GM21619 (cell line): ENCODE data around the gene SLC35E1.
A peak's percentile ranks its signal among the peaks of the same experiment; 100 is the strongest.

Experiments
- ATAC-seq: cut with Tn5 transposase; IDR thresholded peaks from one replicate; pipeline ENCODE4 v1.9.1; 2021; ENCODE audit not compliant: unreplicated experiment

Gene SLC35E1

DNA sequence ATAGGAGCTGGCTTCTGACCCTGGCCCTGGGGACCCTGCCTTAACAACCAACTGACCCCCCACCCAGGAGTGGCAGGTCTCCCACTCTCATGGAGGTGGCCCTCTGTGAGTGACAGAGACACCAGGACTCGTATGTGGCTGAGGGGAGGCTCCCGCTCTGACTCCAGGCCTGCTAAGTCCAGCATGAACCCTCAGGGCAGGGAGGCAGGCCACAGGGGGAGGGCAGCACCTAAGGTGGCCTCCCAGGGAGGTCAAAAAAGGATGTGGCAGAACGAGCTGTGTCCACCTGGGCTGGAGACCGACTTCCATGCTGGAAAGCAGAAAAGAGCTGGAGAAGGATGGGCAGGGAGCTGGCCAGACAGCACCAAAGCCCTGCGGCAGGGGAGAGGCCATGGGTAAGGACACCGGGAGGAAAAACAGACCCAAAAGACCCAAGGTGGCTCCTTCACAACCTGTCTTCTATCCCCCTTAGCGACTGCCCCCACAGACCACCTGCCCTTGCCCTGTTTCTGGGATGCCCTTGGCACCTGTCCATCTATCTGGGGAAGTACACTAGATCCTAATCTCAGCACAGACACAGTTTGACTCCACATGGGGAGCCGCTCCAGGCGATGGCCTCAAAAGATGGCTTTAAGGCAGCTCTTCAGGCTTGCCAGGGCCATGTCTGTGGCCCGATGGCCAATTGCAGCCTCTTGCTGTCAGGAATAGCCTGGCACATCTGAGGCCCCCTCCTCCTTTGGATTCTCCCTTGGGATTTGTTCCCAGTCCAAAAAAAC is 10.5 kb upstream of the SLC35E1 start:
- no peak for ATAC-seq

DNA sequence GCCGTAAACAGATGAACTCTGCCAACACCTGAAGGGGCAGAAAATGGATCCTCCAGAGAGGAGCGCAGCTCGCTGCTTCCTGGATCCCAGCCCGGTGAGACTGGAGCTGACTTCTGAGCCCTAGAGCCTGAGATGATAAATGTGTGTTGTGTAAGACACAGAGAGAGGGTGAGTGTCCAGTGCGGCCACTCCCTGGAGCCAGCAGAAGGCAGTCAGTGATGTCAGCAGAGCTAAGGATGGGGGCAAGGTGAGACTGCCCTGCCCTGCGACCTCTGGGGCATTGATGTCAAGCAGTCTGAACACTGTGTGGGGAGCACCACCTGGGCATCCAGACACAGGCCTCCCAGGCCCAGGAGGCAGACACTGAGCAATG is 9.7 kb upstream of the SLC35E1 start:
- ATAC-seq: no peak

DNA sequence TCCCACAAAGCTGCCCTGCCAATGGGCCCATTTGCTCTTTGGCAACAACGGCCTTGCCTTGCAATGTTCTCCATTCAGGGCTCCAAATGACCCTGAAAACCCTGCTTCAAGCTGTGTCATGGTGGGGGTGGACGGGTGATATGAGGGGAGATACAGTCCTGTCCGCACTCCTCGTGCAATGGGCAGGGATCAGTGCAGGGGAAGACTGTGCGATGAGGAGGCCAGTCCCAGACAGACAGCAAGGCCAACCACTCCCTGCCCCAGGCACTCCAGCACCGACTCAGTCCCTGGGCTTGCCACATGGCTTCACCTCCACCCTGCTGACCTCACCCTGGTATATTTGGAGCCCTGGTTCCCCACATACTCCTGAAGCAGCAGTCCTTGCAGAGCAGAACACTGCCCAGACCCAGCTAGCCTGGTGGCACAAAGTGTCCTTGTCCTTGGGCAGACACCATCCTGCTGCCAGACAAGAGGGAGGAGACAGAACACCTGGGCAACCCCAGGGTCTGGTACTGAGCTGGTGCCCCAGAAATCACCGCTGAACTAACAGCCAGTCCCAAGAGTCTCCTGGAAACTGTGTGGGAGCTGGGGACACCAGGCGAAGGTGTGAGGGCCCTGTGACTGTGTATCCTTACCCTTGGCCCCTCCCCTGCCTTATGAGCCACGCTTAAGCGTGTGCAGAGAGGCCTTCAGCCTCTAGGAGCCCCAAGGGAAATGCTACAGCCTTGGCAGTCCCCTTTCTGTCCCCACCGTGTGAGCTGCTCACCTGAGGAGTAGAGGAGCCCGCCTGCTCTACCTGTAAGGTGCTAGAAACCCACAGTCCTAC is 9.1 kb upstream of the SLC35E1 start:
- ATAC-seq: no peak

DNA sequence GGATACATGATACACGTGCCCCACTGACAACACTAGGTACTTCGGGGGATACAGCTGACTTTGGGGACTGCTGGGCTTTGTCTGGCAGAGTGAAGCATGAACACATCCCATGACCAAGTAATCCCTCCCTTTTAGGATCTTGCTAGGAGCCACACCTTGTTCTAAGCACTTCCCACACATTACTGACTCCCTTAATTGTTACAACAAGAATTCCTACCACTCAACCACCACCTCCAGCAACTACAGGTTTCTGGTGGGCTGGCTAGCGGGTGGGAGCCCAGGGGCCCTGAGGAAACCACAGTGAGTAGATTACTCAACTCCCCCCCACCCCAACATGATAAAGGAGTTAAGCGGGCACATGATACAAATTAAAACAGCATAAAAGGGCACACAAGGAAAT is 7.2 kb upstream of the SLC35E1 start:
- ATAC-seq: no peak

DNA sequence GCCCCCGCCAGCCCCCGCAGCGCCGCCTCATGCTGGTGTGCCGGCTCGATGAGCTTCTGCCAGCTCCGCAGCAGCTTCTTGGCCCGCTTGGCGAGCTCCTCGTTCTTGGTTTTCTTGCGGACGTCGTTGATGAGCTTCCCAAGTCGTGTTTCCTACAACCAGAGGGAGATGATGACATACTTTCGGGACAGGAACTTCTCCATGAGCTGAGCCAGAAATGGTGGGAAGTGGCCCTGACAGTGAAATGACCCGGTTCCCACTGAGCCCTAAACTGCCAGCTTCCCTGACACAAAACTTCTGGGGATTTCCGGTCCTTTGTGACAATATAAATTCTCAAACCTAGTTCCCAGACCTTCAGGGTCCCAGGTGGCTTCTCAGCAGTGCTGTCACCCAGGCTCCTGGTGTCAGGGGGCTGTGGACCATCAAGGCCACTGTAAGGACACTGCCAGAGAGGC is 5.3 kb upstream of the SLC35E1 start:
- ATAC-seq: no peak

DNA sequence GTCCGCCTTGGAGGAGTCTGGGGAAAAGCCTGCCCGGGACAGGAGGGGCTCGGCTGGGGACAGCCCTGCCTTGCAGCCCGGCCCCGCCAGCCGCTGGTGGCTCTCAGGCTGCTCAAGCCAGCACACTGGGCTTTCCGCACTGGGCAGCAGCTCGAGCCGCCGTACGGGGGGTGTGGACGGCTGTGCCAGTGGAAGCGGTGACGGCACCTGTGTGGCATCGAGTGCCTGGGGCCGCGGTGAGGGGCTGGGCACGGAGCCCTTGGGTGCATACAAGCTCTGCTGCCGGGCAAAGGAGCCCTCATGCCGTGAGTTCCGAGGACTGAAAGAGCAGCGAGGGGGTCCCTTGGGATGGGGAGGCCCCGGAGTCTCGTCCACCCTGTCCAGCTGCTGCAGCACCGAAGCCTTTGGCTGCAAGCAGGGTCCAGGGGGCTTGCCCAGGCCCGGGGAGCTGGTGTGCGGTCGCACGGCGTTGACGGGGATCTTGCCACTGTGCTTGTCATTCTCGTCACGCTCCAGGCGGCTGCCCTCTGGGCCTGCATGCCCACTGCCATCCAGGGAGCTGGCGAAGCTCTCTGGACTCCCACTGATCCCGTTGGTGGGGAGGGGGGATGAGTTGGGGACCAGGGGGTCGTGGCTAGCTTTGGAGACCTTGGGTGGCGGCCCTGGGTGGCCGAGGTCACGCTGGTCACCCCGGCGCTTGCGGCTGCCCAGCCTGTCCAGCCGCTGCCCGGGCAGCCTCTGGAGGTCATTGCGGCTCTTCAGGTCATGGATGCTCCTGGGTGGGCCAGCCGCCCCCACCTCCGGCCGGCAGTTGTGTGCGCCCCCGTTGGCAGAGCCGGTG is 4.7 kb upstream of the SLC35E1 start:
- no peak for ATAC-seq

DNA sequence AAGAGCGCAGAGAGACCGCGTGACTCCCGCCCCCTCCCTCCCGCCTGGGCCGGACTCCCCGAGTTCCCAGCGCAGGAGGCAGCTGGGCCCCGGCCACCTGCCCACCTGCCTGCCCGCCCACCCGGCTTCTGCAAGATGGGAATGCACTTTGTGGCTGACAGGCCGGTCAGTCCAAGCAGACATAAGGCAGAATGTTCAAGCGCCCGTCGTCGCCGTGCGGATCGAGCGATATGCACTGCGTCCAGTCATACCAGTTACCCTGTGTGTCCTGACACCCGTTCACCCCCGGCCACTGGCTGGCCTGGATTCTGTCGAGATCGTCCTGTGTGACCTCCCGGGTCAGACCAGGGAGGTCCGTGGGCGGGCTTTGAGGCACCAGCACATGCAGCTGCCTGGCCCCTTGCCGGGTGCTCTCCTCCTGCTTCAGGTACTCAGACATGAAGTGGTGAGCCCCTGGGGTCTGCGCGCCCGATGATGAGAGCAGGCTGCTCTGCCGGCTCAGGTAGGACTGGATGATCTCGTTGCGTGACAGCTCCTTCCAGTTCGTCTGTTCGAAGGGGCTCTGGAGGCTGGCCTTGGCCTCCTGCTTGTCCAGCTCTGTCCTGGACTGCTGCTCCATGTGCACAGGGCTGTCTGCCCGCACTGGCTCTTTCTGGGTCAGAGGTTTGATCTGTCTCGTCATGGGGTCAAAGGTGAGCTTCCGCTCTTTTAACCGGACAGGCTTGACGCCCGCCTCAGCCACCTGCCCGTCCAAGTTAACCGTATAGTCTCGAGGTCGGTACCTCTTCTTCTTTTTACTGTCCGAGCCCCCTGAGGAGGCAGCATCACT is 3.9 kb upstream of the SLC35E1 start:
- no peak for ATAC-seq

DNA sequence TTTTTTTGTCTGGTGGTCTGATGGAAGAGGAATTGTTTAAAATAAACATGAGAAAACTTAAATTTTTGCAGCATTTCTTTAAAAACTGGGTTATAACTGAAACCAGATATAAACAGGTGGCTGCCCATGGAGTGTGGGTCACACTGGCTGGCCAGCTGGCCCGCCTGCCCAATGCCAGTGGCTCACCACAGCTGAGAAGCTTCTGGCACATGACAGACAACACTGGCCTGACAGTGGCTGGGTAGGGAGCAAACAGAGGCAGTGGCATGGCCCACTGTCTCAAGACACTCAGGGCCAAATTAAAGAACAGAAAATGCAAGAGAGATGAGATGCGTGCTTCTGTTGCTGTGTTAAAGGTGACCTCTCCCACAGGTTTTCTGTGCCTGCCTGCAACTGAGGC is 3.1 kb upstream of the SLC35E1 start:
- ATAC-seq: no peak

DNA sequence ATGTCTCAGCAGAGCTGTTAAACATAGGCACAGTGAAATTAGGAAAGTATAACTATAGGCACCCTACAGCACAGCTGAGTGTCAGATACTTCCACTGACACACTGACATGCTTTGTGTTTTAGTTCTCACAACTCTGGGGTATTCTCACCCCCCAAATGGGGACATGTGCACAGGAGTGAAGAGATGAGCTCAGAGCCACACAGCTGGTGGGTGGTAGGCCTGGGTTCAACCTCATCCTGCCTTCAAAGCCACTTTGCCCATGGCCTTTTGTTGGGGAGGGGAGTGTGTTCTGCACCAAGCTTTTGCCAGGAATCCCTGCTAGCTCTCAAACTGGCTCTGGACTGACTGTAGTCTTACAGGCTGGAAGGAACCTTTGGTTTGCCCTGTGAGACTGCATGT is 1.7 kb upstream of the SLC35E1 start:
- ATAC-seq: no peak

DNA sequence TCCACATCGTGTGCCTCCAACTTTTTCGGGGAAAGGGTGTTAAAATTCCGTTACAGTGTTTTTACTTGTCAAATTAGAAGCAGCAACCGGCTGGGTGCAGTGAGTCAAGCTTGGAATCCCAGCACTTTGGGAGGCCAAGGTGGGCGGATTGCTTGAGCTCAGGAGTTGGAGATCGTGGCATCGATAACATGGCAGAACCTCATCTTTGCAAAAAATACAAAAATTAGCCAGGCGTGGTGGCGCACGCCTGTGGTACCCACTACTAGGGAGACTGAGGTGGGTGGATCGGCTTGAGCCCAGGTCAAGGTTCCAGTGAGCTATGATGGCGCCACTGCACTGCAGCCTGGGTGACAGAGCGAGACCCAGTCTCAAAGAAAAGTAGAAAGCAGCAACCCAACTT is 1.1 kb upstream of the SLC35E1 start:
- no peak for ATAC-seq

DNA sequence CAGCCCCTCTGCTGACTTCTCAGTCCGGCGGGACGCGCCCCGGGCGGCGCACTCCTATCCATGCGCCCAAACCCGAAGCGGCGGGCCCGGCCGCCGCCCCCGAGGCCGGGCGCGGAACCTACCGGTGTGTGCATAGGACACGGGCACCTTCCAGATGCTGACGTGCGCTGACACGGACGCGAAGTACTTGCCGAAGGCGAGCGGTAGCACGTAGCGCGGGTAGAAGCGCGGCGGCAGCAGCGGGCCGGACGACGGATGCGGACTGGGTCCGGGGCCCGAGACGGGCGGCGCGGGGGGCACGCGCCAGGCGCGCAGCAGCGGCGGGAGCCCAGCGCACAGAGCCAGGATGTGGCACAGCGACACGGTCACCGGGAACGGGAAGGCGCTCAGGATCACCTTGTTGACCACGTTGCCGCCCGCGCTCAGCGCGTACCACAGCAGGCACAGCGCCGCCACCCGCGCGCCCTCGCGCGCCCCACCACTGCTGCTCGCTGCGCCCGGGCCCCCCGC is 338 bp downstream of the SLC35E1 start:
- peak; percentile 20 for ATAC-seq

DNA sequence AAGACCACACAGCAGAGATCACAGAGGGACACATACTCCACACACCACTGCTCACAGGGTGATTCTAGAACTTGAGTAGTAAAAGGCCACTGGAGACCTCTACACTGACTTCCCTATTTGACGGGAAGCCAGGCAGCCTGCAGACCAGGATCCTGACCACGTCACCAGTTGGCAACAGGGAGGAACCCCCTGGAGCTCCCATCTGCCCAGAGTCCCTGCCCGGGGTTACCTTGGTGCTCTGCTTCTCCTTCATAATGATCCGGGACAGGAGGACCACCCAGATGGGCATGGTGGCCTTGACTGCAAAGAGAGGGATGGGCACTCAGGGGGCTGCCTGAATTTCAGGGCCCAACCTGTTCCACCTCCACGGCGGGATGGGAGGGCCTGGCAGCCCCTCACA is 932 bp downstream of the SLC35E1 start:
- no peak for ATAC-seq

DNA sequence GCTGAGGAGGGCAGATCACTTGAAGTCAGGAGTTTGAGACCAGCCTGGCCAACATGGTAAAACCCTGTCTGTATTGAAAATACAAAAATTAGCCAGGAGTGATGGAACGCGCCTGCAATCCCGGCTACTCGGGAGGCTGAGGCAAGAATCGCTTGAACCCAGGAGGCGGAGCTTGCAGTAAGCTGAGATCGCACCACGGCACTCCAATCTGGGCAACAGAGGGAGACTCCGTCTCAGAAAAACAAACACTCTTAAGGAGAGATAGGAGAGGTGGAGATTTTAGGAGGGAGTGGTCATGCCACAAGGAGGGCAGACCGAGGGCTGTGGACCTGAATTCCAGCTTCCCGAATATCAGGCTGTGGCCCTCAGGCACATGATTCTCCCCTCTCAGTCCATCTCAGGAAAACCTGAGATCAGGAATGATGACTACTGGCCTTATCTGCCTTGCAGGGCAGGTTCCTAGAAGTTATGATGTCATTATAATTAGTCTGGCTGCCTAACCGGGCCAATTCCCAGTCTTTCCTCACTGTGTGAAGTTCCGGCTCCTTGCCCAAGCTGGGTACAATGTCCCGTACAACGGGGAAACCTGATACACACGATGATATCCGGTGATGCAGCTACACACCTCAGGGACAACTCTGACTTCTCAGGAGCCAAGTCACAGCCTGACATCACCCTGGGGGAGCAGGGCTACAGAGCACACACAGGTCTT is 2.5 kb downstream of the SLC35E1 start:
- no peak for ATAC-seq

DNA sequence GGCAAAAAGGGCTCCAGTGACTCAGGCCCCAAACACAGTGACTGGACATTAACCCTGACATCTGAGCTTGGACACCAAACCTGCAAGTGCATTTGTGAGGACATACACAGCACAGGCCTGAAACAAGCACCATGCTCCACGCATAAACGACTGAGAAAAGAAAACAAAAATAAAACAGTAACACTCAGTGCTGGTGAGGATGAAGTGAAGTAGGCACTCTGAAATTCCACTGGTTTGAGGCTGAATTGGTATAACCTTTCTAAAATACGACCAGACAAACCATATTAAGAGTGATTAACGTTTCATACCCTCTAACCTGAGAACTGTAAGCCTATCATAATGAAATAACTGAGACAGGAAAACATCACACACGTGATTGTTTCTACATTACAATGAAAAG is 5.5 kb downstream of the SLC35E1 start:
- ATAC-seq: no peak

DNA sequence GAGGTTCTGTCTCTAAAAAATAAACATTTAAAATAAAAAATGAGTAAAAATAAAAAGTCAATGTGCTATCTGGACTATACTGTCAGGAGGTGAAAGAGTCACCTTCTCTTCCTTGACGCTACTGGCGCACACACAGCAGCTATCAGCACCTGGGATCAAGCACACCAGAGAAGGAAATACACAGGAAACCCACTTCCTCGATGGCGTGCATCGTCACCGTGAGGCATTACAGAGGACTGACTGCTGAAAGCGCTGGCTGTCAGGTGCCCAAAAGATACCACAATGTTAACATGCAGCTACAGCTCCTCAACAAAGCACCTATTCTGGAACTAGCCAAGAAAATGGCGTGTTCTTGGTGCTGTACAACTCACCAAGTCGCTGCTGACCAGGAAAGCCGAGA is 6.1 kb downstream of the SLC35E1 start:
- ATAC-seq: no peak

DNA sequence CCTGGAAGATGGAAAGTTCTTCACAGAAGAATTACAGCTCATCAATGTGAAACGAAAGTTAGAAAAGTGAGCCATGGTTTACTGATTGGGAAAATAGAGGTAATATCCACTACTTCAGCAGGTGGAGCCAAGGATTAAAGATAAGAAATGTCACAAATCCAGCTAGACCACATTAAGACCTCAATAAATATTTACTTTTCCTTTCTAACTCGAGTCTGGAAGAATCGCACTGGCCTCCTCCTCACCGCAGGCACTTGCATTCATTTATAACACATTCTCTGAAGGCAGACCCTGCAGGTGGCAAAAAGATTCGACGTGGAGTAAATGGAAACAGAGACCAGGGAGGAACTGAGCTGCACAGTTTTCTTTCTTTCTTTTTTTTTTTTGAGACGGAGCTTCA is 7.4 kb downstream of the SLC35E1 start:
- no peak for ATAC-seq

DNA sequence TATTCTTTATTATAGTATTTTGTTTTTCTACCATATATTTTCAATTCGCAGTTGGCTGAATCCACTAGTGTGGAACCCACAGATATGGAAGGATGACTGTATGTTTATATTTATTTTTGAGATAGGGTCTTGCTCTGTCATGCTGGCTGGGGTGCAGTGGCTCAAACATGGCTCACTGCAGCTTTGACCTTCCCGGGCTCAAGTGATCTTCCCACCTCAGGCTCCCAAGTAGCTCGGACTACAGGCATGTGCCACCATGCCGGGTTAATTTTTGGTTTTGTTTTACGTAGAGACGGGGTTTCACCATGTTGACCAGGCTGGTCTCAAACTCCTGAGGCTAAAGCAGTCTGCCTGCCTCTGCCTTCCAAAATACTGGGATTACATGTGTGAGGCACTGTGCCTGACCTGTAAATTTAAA is 9.6 kb downstream of the SLC35E1 start:
- no peak for ATAC-seq

DNA sequence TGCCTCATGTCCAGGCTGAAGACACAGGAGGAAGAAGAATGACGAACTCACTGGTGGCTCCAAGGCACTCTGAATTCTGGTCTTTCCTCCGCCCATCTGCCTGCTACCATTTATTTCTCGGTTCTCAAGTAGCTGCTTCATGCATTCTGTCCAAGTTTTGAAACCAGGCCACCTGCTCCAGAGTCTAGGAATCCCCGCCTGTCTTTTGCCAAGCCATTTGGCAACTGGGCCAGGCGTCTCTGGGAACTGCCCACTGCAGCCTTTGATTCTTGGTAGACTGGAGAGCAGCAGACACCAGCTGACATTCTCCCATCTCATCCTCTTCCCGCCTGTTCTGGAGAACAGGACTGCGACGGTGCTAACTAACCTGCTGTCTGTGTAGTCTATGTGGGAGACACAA is 10.8 kb downstream of the SLC35E1 start:
- no peak for ATAC-seq

DNA sequence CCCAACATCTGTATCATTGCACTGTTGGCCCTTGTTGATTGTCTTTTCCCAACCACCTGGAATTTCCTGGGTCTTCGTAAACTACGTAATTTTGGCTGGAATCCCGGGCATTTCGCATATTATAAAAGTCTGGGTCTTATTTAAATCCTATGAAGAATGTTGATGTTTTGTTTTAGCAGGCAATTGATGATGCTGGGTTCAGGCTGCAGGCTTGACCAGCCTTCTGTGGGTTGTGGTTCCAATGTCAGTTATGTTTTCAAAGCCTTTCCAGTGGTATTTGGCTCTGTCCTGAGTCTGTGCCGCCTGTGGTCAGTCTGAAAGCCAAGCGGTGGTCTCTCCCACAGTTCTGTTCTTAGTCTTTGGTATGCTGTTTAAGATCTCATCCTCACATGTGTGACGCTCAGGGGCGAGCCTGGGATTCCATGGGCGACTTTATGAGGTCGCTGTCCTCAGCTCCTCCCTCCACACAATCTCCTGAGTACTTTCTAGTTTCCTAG is 12.4 kb downstream of the SLC35E1 start:
- ATAC-seq: no peak

DNA sequence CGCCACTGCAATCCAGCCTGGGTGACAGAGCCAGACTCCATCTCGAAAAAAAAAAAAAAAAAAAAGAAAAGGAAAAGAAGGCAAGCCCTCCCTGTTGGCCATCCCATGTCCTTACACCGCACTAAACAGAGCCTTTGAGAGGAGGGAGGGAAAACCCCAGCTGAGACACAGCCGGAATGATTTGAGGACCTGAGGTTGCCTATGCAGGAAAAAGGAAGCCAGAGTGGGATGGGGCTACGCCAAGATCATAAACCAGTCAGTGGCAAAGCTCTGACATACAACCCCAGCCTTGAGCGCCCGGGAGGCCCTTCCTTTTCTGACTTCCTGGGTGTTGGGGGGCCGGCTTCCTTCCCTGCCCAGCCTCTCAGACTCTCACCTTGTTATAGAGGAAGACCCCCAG is 17.4 kb downstream of the SLC35E1 start:
- no peak for ATAC-seq
